SK-N-SH (cell line): ENCODE results near the gene RNF215. TPM values are rescaled to one million over a fixed set of nuclear protein-coding genes. Genes with fewer than 3 reads are reported as not detected.

Experiments used
- CTCF ChIA-PET: fragments of 300-600, 350-600 bp; formaldehyde crosslinking; extraction: SDS; loops from one replicate; lab custom pipeline; 2021; lab: Yijun Ruan, JAX
- POLR2A ChIA-PET: fragments of 350-600 bp; sonication (Branson Sonifier 250); formaldehyde crosslinking; extraction: SDS; loops from one replicate; lab custom pipeline; 2020; ENCODE audit warnings: antibody characterized with exemption, inconsistent platforms; lab: Yijun Ruan, JAX
- DNase-seq: peaks from one replicate; pipeline ENCODE4 v3.0.0; 2012
- H2AFZ ChIP-seq: fragments of 200-600 bp; sonication (generic); 2 replicates; pipeline ENCODE4 v1.8.1; 2016; ENCODE audit warnings: antibody characterized with exemption, mild to moderate bottlenecking, low read depth
- H3F3A ChIP-seq: fragments of 200-600 bp; sonication (generic); replicated peaks from 2 replicates; pipeline ENCODE3; 2016; ENCODE audit warnings: antibody characterized with exemption, mild to moderate bottlenecking; ENCODE audit not compliant: insufficient read depth
- H3K27ac ChIP-seq, 2 experiments: fragments of 200-500 bp in 1 of 2; fragments of 200-600 bp in 1 of 2; sonication (Bioruptor generic) in 1 of 2; sonication (generic), shearing (Covaris generic) in 1 of 2; 2 replicates each; pipeline versions ENCODE4 v1.5.1 to v1.6.1; 2014 to 2016; ENCODE audit warnings: low read depth in 2 of 2, inconsistent platforms in 1 of 2, low read length in 1 of 2, mild to moderate bottlenecking in 1 of 2, mixed read lengths in 1 of 2
- H3K27me3 ChIP-seq: fragments of 200-600 bp; sonication (generic), shearing (Covaris generic); 2 replicates; pipeline ENCODE4 v1.6.1; 2016; ENCODE audit warnings: mixed run types; ENCODE audit not compliant: insufficient read depth
- H3K36me3 ChIP-seq, 2 experiments: fragments of 200-500 bp in 1 of 2; fragments of 200-600 bp in 1 of 2; sonication (Bioruptor generic) in 1 of 2; sonication (generic) in 1 of 2; replicated peaks in 1 of 2; 2 replicates each; pipeline versions ENCODE3 to v1.5.1; 2014 to 2016; ENCODE audit warnings: low read length in 1 of 2, mild to moderate bottlenecking in 1 of 2; ENCODE audit not compliant: insufficient read depth in 2 of 2, control insufficient read depth in 1 of 2
- H3K4me1 ChIP-seq, 2 experiments: fragments of 200-500 bp in 1 of 2; fragments of 200-600 bp in 1 of 2; sonication (Bioruptor generic) in 1 of 2; sonication (generic), shearing (Covaris generic) in 1 of 2; 2 replicates each; pipeline versions ENCODE4 v1.5.1 to v1.6.1; 2014 to 2016; ENCODE audit warnings: low read depth in 1 of 2, low read length in 1 of 2, mixed run types in 1 of 2; ENCODE audit not compliant: insufficient read depth in 2 of 2, control insufficient read depth in 1 of 2
- H3K4me2 ChIP-seq: fragments of 200-600 bp; sonication (generic), shearing (Covaris generic); 2 replicates; pipeline ENCODE4 v1.6.1; 2017; ENCODE audit warnings: mixed run types
- H3K4me3 ChIP-seq, 2 experiments: fragments of 200-500 bp in 1 of 2; fragments of 200-600 bp in 1 of 2; sonication (Bioruptor generic) in 1 of 2; sonication (generic), shearing (Covaris generic) in 1 of 2; 2 replicates each; pipeline versions ENCODE4 v1.5.1 to v1.8.1; 2014 to 2016; ENCODE audit warnings: low read depth in 2 of 2, inconsistent platforms in 1 of 2, low read length in 1 of 2, mild to moderate bottlenecking in 1 of 2, mixed read lengths in 1 of 2, moderate library complexity in 1 of 2
- H3K79me2 ChIP-seq: fragments of 200-600 bp; sonication (generic); 2 replicates; pipeline ENCODE4 v1.8.1; 2017; ENCODE audit warnings: mild to moderate bottlenecking; ENCODE audit not compliant: insufficient read depth
- H3K9ac ChIP-seq: fragments of 200-600 bp; sonication (generic); 2 replicates; pipeline ENCODE4 v1.6.1; 2017; ENCODE audit warnings: mixed run types
- H3K9me2 ChIP-seq: fragments of 200-600 bp; sonication (generic); 2 replicates; pipeline ENCODE4 v1.6.1; 2017; ENCODE audit warnings: mixed run types
- H3K9me3 ChIP-seq: fragments of 200-600 bp; sonication (generic); 2 replicates; pipeline ENCODE4 v1.6.1; 2017; ENCODE audit warnings: mixed run types, mild to moderate bottlenecking, moderate library complexity
- H4K20me1 ChIP-seq: fragments of 200-600 bp; sonication (generic); 2 replicates; pipeline ENCODE4 v1.6.1; 2017; ENCODE audit warnings: mild to moderate bottlenecking, mixed run types; ENCODE audit not compliant: insufficient read depth
- CHD2 ChIP-seq: fragments of 150-350 bp; IDR thresholded peaks from 2 replicates; pipeline ENCODE4 v1.6.1; 2018; ENCODE audit warnings: low read length; ENCODE audit not compliant: partially characterized antibody
- CTCF ChIP-seq: fragments of 200-600 bp; sonication (generic); IDR thresholded peaks from 2 replicates; pipeline ENCODE4 v1.6.1; 2017; ENCODE audit warnings: antibody characterized with exemption, mild to moderate bottlenecking, moderate library complexity
- ELF1 ChIP-seq: IDR thresholded peaks from 2 replicates; pipeline ENCODE4 v1.4.0; 2012
- EP300 ChIP-seq, 2 experiments: IDR thresholded peaks; 2 replicates each; pipeline versions ENCODE4 v1.4.0 to v1.6.1; 2012; ENCODE audit warnings: borderline replicate concordance in 1 of 2, low read depth in 1 of 2, low read length in 1 of 2
- EZH2phosphoT487 ChIP-seq: fragments of 200-600 bp; sonication (generic); IDR thresholded peaks from 2 replicates; pipeline ENCODE4 v1.6.1; 2017; ENCODE audit warnings: low read depth, mixed run types, mild to moderate bottlenecking, antibody characterized with exemption, moderate library complexity, borderline replicate concordance
- GABPA ChIP-seq: IDR thresholded peaks from 2 replicates; pipeline ENCODE4 v1.4.0; 2012; ENCODE audit warnings: low read depth, mild to moderate bottlenecking
- GATA2 ChIP-seq: sonication (generic); formaldehyde crosslinking; IDR thresholded peaks from 2 replicates; pipeline ENCODE4 v1.5.0; 2020; ENCODE audit warnings: mild to moderate bottlenecking, missing genetic modification reagents
- MEF2A ChIP-seq: IDR thresholded peaks from 2 replicates; pipeline ENCODE4 v1.4.0; 2012; ENCODE audit warnings: low read depth, borderline replicate concordance
- NRF1 ChIP-seq: IDR thresholded peaks from 2 replicates; pipeline ENCODE4 v1.6.1; 2012; ENCODE audit warnings: low read depth, mild to moderate bottlenecking, low read length
- POLR2AphosphoS5 ChIP-seq: IDR thresholded peaks from 2 replicates; pipeline ENCODE4 v1.6.1; 2012; ENCODE audit warnings: low read depth, low read length
- RAD21 ChIP-seq: IDR thresholded peaks from 2 replicates; pipeline ENCODE4 v1.6.1; 2012; ENCODE audit warnings: mild to moderate bottlenecking, low read length
- RXRA ChIP-seq: IDR thresholded peaks from 2 replicates; pipeline ENCODE4 v1.4.0; 2012; ENCODE audit warnings: low read depth, mild to moderate bottlenecking, borderline replicate concordance
- SIN3A ChIP-seq: IDR thresholded peaks from 2 replicates; pipeline ENCODE4 v1.6.1; 2012; ENCODE audit warnings: low read depth, mild to moderate bottlenecking, low read length, moderate library complexity, borderline replicate concordance
- SMC3 ChIP-seq: IDR thresholded peaks from 2 replicates; pipeline ENCODE4 v1.6.1; 2012; ENCODE audit warnings: low read depth, low read length, improper control_type of control experiment
- USF2 ChIP-seq: fragments of 150-350 bp; IDR thresholded peaks from 2 replicates; pipeline ENCODE4 v1.6.1; 2017; ENCODE audit warnings: antibody characterized with exemption, low read length, low read depth, borderline replicate concordance
- YY1 ChIP-seq: IDR thresholded peaks from 2 replicates; pipeline ENCODE4 v1.4.0; 2012; ENCODE audit warnings: low read depth, mild to moderate bottlenecking
- WGBS: methylation state at CpG from one replicate; pipeline ENCODE4 v1.1.6; 2017; ENCODE audit warnings: low lambda C conversion rate; 5-methylcytosine and 5-hydroxymethylcytosine counted together
- polyA plus RNA-seq, 3 experiments: library from polyadenylated mRNA; depleted of rRNA; stranded (reverse); fragments of >200 nt; gene quantifications; 2 replicates each; pipeline ENCODE4 v1.2.3, GENCODE V29; 2012

The RNF215 gene
- polyA plus RNA-seq, 1 of the 3 experiments (the other 2 are of a cell fraction) = 28.6 TPM

- TF ChIP-seq CTCF (no peak), NRF1 (no peak), POLR2AphosphoS5 (no peak)
- TF ChIP-seq, all 33 proteins: peak for 0
These were observed 49.0 kb upstream of the RNF215 start (continued) for GRCh38 chr22:30436196-30436595.

GRCh38 chr22:30435674-30436126, 48.5 kb upstream of the RNF215 start:
- Histone ChIP-seq H3K4me3 (no peak overlapping the region), H3K79me2 (no peaks in the 10 kb centered on the region), H3K4me2 (no peak overlapping the region), H3K4me1 (no peaks in the 10 kb centered on the region; a peak in 2 of 4 replicates), H3K27ac (no peak overlapping the region), H3K36me3 (no peaks in the 10 kb centered on the region), H3K27me3 (no peaks in the 10 kb centered on the region), H2AFZ (no peak overlapping the region), H3K9me3 (no peaks in the 10 kb centered on the region), H3K9me2 (no peaks in the 10 kb centered on the region), H3K9ac (no peak overlapping the region), H4K20me1 (no peaks in the 10 kb centered on the region), H3F3A (no peaks in the 10 kb centered on the region)
- no peak for DNase-seq
- CTCF ChIA-PET = interaction anchor here (0.9 to 1.5 kb wide), 3 partner anchors 10 to 12 kb away, joined by 3 to 4 read pairs (median 3); partner anchors contain the start of gene MTFP1
- peak; percentile 52; the same call in 1 of the 2 replicates for TF ChIP-seq ELF1
- TF ChIP-seq RXRA = no peak
- TF ChIP-seq GABPA = peak; percentile 78
- POLR2A ChIA-PET = no interaction called here
- 86% methylated on average over 5 of the region's 6 CpGs for WGBS

GRCh38 chr22:30434843-30435242, 47.6 kb upstream of the RNF215 start:
- DNase-seq = no peak
- TF ChIP-seq EP300 (IDR thresholded peaks at IDR 0.05; ENCODE audit: borderline replicate concordance in 1 of 2, low read depth in 1 of 2, low read length in 1 of 2) (no peak), YY1 (no peak), EZH2phosphoT487 (no peak), RAD21 (no peak), SIN3A (no peak), CHD2 (no peak), MEF2A (no peak), GATA2 (CRISPR knock-in tag) (no peak), SMC3 (no peak), USF2 (no peak)
- Histone ChIP-seq H3K9me2 (no peaks in the 10 kb centered on the region), H3K4me2 (no peak overlapping the region), H3F3A (no peaks in the 10 kb centered on the region), H3K4me1 (no peaks in the 10 kb centered on the region; a peak in 2 of 4 replicates), H3K36me3 (no peaks in the 10 kb centered on the region), H3K9me3 (no peaks in the 10 kb centered on the region), H2AFZ (no peak overlapping the region), H3K27me3 (no peaks in the 10 kb centered on the region), H4K20me1 (no peaks in the 10 kb centered on the region), H3K27ac (no peak overlapping the region), H3K9ac (no peak overlapping the region), H3K4me3 (no peak overlapping the region), H3K79me2 (no peaks in the 10 kb centered on the region)
- WGBS = 20% methylated on average over 1 of the region's 1 CpG
- ChIA-PET CTCF (interaction anchor here (0.7 to 2.9 kb wide), 3 partner anchors 9 to 11 kb away, joined by 4 to 14 read pairs (median 4); partner anchors contain the start of gene MTFP1), POLR2A (no interaction called here)
